ENCODE data around the gene RSBN1L. TPM values are rescaled to one million over a fixed set of nuclear protein-coding genes. Genes with fewer than 3 reads are reported as not detected.
A peak's percentile ranks its signal among the peaks of the same experiment; 100 is the strongest.

RSBN1L gene
- total RNA-seq, 1 experiment from 2014 or later: 10.9 TPM

DNA sequence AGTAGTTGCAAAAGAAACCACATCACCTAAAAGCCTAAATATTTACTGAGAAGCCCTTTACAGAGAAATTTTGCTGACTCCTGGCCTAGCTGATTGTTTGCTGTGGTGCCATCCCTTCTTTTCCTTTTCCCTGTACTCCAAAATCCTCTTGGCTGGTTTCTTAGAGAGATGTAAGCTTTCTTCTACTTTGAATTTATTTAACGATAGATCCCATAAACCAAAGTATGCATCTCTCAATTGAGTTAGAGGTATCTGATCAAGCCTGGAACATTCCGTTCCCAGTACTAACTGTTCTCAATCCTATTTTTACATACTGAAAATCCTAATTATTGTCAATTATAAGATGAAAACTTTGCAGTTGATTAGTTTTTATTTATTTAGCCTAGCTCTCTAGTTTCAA lies 95.7 kb downstream of the RSBN1L start:
- H3K27ac Mint-ChIP-seq (ENCODE audit: low read depth, unreplicated experiment): peak overlapping the region; percentile 36
- intact Hi-C loops (cut with micrococcal nuclease): loop anchor here (10.0 kb wide), 1 partner anchor 113 kb away; no protein-coding TSS in a partner anchor
- H3K36me3 Mint-ChIP-seq (ENCODE audit: insufficient read depth, unreplicated experiment): peaks cover 22% of the 10 kb centered on the region
- TF ChIP-seq, protein P1, sequence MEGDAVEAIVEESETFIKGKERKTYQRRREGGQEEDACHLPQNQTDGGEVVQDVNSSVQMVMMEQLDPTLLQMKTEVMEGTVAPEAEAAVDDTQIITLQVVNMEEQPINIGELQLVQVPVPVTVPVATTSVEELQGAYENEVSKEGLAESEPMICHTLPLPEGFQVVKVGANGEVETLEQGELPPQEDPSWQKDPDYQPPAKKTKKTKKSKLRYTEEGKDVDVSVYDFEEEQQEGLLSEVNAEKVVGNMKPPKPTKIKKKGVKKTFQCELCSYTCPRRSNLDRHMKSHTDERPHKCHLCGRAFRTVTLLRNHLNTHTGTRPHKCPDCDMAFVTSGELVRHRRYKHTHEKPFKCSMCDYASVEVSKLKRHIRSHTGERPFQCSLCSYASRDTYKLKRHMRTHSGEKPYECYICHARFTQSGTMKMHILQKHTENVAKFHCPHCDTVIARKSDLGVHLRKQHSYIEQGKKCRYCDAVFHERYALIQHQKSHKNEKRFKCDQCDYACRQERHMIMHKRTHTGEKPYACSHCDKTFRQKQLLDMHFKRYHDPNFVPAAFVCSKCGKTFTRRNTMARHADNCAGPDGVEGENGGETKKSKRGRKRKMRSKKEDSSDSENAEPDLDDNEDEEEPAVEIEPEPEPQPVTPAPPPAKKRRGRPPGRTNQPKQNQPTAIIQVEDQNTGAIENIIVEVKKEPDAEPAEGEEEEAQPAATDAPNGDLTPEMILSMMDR (IDR thresholded peaks at IDR 0.05; ENCODE audit: unreplicated experiment): no peak
- H3K4me1 Mint-ChIP-seq (ENCODE audit: insufficient read depth, unreplicated experiment): peaks cover 13% of the 10 kb centered on the region
- ChIA-PET CTCF (interaction anchor here (1.0 to 1.9 kb wide), 2 partner anchors 33 to 140 kb away, joined by 3 to 8 read pairs; no protein-coding TSS in a partner anchor), POLR2A (interaction anchor here (0.7 to 1.4 kb wide), 3 partner anchors 75 to 292 kb away, joined by 3 read pairs; partner anchors contain the start of gene RSBN1L)
- BruUV-seq (replicated peaks): no TSS peak
- H3K27me3 Mint-ChIP-seq (ENCODE audit: insufficient read depth, unreplicated experiment): no peaks in the 10 kb centered on the region
- no peaks in the 10 kb centered on the region for H3K9me3 Mint-ChIP-seq (ENCODE audit: unreplicated experiment)
- no peak overlapping the region for H3K4me3 Mint-ChIP-seq (ENCODE audit: unreplicated experiment)
- DNase-seq (ENCODE audit: unreplicated experiment): no peak

DNA sequence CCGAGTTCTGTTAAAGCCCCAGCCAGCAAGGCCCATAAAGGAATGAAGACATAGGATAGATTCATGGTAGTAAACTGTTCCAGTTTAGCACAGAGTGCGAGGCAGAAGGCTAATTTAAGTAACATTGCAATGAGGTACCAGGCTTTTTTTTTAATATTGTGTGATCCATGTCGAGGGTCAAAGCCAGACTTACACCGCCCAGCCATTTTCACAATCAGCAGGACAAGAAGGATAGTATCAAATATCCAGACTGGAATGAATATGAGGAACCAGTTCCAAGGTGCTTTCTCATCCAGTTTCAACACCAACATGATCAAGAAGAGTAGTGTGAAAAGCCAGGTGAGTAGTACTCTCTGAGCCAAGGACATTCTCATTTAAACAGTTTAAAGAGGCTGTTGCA lies 97.7 kb downstream of the RSBN1L start:
- CTCF ChIA-PET: interaction anchor here (0.7 to 1.4 kb wide), 2 partner anchors 142 to 143 kb away, joined by 3 read pairs; no protein-coding TSS in a partner anchor

DNA sequence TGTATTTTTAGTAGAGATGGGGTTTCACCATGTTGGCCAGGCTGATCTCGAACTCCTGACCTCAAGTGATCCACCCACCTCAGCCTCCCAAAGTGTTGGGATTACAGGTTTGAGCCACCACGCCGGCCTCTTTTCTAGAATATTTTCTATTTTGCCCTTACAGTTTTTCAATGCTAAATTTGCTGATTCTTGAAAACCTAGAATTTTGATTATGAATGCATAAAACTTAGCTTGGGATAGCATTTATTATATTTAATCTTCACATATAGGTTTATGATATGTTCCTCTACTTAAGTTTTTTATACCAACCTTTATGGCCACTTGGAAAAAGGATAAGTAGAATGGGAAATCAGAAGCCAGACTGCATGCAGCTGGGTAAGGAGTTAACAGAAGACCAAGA lies 99.8 kb downstream of the RSBN1L start:
- intact Hi-C loops (cut with micrococcal nuclease): loop anchor here (10.0 kb wide), 1 partner anchor 109 kb away; no protein-coding TSS in a partner anchor
- TF ChIP-seq, protein P1 (IDR thresholded peaks at IDR 0.05; ENCODE audit: unreplicated experiment): no peak
- no TSS peak for BruUV-seq (replicated peaks)

More for the DNA sequence above, 97.7 kb downstream of the RSBN1L start:
- intact Hi-C loops (cut with micrococcal nuclease): loop anchor here (10.0 kb wide), 1 partner anchor 111 kb away; no protein-coding TSS in a partner anchor
- TF ChIP-seq, protein P1 (IDR thresholded peaks at IDR 0.05; ENCODE audit: unreplicated experiment): no peak
- Mint-ChIP-seq H3K27ac (ENCODE audit: low read depth, unreplicated experiment) (peak overlapping the region; percentile 18), H3K4me3 (ENCODE audit: unreplicated experiment) (no peak overlapping the region), H3K4me1 (ENCODE audit: insufficient read depth, unreplicated experiment) (peaks cover 13% of the 10 kb centered on the region), H3K9me3 (ENCODE audit: unreplicated experiment) (no peaks in the 10 kb centered on the region), H3K27me3 (ENCODE audit: insufficient read depth, unreplicated experiment) (no peaks in the 10 kb centered on the region), H3K36me3 (ENCODE audit: insufficient read depth, unreplicated experiment) (peaks cover 22% of the 10 kb centered on the region)
- DNase-seq (ENCODE audit: unreplicated experiment): no peak
- no TSS peak for BruUV-seq (replicated peaks)
- POLR2A ChIA-PET: interaction anchor here (0.8 kb wide), 1 partner anchor 73 kb away, joined by 3 read pairs; no protein-coding TSS in a partner anchor

DNA sequence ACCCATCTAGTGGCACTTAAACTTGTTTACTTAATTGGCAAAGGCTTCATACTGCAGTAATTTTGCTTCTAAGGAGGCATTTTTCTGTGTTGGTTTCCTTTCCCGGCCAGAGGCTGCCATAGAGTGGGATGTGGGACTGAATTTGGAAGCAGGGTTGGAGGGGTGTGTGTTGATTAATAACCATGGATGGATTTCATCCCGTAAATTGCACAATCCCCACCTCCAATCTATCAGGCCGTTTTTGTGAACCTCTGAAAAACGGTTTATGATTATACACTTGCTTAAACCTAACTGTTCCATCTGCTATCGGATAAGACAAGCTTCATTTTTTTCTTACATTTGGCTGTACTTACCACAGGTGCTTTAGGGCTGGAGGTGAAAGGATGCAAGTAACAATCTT lies 100.7 kb downstream of the RSBN1L start:
- H3K9me3 Mint-ChIP-seq (ENCODE audit: unreplicated experiment): no peaks in the 10 kb centered on the region
- peaks cover 21% of the 10 kb centered on the region for H3K4me1 Mint-ChIP-seq (ENCODE audit: insufficient read depth, unreplicated experiment)
- peaks cover 15% of the 10 kb centered on the region for H3K36me3 Mint-ChIP-seq (ENCODE audit: insufficient read depth, unreplicated experiment)
- DNase-seq (ENCODE audit: unreplicated experiment): peak; percentile 4
- H3K27ac Mint-ChIP-seq (ENCODE audit: low read depth, unreplicated experiment): peak overlapping the region; percentile 94
- peak overlapping the region; percentile 96 for H3K4me3 Mint-ChIP-seq (ENCODE audit: unreplicated experiment)
- no TSS peak for BruUV-seq (replicated peaks)
- POLR2A ChIA-PET: interaction anchor here (0.6 to 4.4 kb wide), 13 partner anchors 16 to 387 kb away, joined by 3 to 40 read pairs (median 4); partner anchors contain the start of gene RSBN1L
- intact Hi-C loops (cut with micrococcal nuclease): loop anchor here (10.0 kb wide), 1 partner anchor 108 kb away; no protein-coding TSS in a partner anchor
- CTCF ChIA-PET: interaction anchor here (0.7 to 3.0 kb wide), 5 partner anchors 11 to 145 kb away, joined by 3 to 14 read pairs (median 4); no protein-coding TSS in a partner anchor
- TF ChIP-seq, protein P1 (IDR thresholded peaks at IDR 0.05; ENCODE audit: unreplicated experiment): no peak
- no peaks in the 10 kb centered on the region for H3K27me3 Mint-ChIP-seq (ENCODE audit: insufficient read depth, unreplicated experiment)

More for the DNA sequence above, 99.8 kb downstream of the RSBN1L start:
- Mint-ChIP-seq H3K27me3 (ENCODE audit: insufficient read depth, unreplicated experiment) (no peaks in the 10 kb centered on the region), H3K4me3 (ENCODE audit: unreplicated experiment) (peak overlapping the region; percentile 96), H3K27ac (ENCODE audit: low read depth, unreplicated experiment) (no peak overlapping the region), H3K36me3 (ENCODE audit: insufficient read depth, unreplicated experiment) (peaks cover 15% of the 10 kb centered on the region), H3K4me1 (ENCODE audit: insufficient read depth, unreplicated experiment) (peaks cover 21% of the 10 kb centered on the region), H3K9me3 (ENCODE audit: unreplicated experiment) (no peaks in the 10 kb centered on the region)
- no peak for DNase-seq (ENCODE audit: unreplicated experiment)
- ChIA-PET CTCF (no interaction called here), POLR2A (interaction anchor here (0.7 to 4.4 kb wide), 5 partner anchors 13 to 260 kb away, joined by 3 to 40 read pairs (median 3); partner anchors contain the start of genes PTPN12 and RSBN1L)
